SK-N-MC (cell line): Measurements from ENCODE around the gene GDPD5.

ENCODE experiments used
- EZH2 ChIP-seq: fragments of 200-600 bp; sonication (generic); IDR thresholded peaks from one replicate; pipeline ENCODE4 v1.6.1; 2017; ENCODE audit warnings: antibody characterized with exemption
- POLR2AphosphoS5 ChIP-seq: IDR thresholded peaks from 2 replicates; pipeline ENCODE4 v1.6.1; 2012; ENCODE audit warnings: mild to moderate bottlenecking, low read depth, low read length, borderline replicate concordance

DNA sequence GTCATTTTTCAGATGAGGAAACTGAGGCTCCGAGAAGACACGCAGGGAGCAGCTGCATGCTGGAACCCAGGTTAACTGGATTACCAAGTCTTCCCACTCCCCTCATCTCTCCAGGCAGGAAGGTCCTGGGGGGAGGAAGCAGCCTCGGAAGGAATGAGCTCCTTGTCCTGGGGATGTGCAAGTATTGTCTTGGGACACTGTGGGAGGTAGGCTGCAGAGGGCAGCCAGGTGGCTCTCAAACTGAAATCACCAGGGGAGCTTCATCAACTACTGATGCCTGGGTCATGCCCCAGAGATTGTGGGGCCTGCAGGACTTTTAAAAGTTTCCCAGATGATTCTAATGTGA, 7.6 kb downstream of the GDPD5 start:
- no peak for TF ChIP-seq POLR2AphosphoS5
- no peak for TF ChIP-seq EZH2
